ENCODE data around the gene ZFPM1.
A peak's percentile ranks its signal among the peaks of the same experiment; 100 is the strongest.

Gene ZFPM1

GRCh38 chr16:88532434-88533241 is 79.6 kb downstream of the ZFPM1 start:
- no peak for DNase-seq

GRCh38 chr16:88533381-88533917 is 80.4 kb downstream of the ZFPM1 start:
- DNase-seq: no peak

GRCh38 chr16:88533932-88534637 is 81.0 kb downstream of the ZFPM1 start:
- no peak for DNase-seq

DNA sequence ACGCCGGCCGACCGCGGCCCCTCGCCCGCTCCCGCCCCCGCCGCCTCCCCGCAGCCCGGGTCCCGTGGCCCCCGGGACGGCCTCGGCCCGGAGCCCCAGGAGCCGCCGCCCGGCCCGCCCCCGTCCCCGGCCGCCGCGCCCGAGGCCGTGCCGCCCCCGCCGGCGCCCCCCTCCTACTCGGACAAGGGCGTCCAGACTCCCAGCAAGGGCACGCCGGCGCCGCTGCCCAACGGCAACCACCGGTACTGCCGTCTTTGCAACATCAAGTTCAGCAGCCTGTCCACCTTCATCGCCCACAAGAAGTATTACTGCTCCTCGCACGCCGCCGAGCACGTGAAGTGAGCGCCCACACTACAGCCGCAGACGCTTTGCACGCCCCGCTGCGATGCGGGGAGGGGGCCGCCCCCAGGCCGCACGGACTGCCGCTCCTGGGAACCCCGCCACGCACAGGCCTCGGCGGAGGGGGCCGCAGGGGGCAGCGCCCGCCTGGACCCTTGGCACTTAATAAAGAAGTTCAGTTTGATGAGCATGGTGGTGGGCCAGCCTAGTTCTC is 81.6 kb downstream of the ZFPM1 start:
- no peak for DNase-seq

DNA sequence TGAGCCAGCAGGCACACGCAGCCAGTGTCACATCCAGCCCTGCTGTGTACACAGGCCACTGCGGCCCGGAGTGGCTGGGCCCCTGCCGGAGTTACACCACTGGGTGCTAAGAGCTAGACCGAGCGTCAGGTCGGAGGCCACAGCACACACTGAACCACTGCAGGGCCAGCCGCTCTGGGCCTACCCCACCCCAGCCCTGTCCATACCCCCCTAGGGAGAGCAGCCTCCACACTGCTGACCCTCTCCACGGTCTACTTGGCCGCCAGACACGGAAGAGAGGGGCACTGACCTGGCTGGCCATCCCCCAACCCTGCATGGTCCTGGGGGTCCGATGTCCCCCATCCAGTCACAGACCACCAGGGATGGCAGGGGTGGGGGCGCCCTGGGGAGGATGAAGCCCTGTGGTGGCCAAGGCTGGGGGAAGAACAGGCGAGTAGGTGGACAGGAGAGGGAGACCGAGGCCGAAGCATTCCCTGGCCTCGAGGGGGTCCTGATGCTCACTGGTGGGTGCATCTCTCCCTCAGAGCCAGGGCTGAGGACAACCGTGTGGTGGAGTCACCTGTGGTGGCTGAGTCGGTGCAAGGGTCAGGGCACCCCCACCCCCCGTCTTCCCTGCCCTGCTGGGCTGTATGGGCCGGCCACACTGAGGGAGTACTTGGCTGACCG is 82.2 kb downstream of the ZFPM1 start:
- no peak for DNase-seq

DNA sequence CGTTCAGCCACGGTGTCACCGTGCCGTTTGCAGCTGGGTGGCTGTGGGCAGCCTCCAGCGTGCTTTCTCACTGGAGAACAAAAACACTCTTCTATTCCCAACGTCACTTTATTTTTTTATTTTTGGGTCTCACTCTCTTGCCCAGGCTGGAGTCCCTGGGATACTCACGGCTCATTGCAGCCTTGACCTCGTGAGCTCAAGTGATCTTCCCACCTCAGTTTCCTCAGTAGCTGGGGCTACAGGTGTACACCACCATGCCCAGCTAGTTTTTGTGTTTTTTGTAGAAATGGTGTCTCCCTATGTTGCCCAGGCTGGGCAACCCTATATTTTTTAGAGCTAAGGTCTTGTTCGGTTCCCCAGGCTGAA is 82.8 kb downstream of the ZFPM1 start:
- no peak for DNase-seq

DNA sequence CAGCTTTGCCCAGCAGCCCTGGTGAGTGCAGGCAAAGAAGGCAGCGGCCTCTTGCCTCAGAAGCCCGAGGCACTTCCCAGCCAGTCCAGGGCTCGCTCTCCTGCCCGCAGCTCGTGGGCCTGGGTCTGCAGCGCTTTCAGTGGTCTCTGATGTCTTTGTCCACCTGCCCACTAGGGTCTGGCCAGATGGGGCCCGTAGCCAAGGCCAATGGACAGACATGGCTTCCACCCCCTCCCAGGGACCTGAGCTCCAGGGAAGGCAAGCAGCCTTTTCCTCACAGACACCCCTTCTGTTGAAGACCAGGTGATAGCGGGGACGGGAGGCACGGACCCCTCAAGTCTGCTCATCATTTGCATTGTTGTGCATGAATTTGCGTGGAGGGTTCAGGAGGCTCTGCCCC is 83.4 kb downstream of the ZFPM1 start:
- no peak for DNase-seq

DNA sequence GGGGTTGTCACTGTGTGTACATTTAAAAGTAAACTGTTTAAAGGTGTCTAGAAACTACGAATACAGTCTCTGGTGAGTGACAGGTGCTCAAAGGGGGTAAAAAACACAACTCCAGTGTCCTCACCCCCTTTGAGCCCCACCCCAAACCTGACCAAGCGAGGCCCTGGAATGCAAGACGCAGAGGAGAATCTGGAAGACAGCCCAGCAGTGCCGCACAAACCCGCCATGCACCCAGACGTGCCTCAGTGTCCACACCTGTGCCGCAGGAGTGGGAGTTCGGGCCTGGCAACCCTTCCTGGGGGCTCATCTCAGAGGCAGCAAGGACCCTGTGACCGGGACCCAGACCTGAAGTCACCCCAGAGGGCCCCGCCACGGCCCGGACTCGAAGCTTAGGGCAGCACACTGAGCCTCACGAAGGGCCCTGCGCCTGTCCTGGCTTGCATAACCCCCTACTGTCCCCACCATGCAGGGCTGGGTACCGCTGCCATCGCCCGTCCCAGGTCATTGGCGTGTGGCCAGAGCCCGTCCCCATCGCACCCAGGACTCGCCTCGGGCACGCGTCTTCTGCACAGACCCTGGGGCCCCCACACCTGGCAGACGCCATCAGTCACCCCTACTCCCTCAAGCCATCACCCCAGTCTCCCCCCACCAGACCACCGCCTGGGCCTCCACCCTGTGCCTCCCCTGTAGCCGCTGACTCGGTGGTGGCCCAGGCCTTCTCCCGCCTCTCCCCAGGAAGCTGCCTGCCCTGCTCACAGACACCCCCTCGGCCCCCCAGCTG is 84.1 kb downstream of the ZFPM1 start:
- DNase-seq: no peak

DNA sequence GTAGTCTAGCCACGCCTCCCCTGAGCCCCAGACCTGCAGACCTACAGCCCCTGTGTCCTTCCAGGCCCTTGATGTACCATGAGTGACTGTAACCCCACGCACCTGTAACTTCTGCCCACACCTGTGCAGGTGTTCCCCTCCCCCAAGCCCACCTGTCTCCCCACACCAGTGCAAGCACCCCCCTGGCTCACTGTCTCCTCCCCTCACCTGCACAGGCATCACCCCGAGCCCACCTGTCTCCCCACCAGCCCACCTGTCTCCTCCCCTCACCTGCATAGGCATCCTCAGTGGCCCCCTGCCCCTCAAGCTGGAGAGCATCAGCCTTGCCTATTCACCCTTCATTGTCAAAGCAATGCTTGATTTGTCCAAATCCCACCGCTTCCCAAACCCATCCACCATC is 84.8 kb downstream of the ZFPM1 start:
- DNase-seq: no peak

DNA sequence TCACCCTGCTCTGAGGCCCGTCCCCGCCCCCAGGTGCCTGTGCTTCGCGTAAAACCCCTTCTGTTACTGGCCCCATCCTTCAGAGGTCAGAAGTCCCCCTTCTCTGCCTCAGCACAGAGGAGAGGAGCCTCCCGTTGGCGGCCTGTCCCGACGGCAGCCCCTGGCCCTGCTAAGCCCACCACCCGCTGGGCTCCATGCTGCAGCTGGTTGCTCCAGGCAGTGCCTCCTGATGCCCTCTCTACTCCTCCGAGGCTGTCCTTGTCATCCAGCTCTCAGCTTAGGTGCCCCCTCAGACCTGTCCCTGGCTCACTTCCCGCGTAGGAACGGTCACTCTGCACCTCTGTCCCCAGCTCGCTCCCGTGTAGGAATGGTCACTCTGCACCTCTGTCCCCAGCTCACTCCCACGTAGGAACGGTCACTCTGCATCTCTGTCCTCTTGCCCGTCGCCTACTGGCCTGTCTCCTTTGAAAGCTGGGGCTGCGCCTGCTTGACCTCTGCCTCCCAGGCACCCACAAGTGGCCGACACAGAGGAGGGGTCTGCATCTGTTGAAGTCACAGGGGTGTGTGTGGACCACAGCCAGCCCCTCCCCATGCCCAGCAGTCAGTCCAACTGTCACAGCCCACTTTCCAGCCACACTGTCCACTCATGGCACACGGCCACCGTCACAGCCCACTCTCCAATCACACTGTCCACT is 85.4 kb downstream of the ZFPM1 start:
- no peak for DNase-seq

GRCh38 chr16:88539261-88539651 is 86.2 kb downstream of the ZFPM1 start:
- DNase-seq: no peak

DNA sequence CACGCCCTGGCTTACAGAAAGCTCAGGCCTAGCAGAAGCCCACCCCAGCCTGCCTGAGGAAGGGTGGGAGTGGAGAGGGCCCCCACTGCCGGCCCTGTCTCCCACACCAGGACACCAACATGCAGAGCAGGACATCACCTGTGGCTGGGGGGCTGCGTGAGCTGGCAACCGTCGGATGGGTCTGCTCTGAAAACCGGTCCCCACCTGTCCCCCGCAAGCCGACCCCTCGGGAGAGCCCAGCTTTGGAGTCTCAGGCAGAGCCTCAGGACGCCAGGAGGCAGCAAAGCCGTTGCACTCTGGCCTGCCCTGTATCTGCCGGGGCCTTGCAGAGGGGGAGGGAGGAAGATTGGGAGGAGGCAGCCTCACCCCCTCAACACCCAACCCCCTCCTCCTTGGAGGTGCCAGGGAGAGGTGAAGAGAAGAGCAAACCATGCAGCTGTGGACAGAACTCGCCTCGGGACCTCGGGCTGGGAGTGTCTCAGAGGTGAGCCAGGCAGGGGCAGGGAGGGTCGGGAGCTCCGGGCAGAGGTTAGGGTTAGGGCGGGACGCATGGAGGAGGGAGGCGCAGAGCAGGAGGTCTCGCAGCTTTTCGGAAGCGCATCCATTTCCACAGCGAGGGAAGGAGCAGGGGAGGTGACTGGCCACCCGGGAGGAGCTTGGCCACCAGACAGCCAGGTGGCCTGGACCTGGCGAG is 86.7 kb downstream of the ZFPM1 start:
- DNase-seq: no peak

GRCh38 chr16:88540346-88540977 is 87.4 kb downstream of the ZFPM1 start:
- no peak for DNase-seq

DNA sequence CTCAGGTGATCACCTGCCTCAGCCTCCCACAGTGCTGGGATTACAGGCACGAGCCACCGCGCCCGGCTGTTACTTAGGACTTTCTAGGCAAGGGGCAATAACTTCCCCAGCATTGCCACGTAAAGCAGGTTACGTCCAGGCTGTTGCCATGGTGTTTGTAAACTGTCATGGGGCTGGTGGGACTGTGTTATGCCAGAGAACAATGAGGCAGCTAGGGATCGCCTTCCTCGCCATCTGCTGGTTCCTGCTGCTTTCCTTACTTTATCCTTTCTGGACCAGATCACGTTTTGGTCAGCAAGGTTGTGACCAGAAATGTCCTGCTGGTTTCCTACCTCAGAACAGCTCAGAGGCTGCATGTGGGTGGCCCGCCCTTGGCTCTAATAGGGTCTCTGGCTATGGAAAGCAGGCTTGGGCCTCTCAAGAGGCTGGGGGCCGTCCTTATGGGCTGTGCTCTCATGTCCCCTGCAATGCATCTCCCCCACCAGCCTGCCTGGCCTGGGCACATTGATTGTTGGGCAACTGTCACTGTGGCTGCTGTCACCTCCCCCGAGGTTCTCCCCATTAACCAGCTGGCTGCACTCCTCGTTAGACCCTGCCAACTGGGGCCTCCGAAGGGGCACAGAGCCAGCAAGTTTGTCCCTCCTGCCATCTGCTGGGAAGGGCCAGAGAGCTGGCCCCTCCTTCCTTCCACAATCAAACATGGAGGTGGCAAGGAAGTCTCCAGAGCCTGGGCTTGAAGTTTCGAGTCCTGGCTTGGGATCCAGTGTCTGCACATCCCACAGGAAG is 88.9 kb downstream of the ZFPM1 start:
- DNase-seq: peak; percentile 26

GRCh38 chr16:88543230-88543813 is 90.2 kb downstream of the ZFPM1 start:
- no peak for DNase-seq

DNA sequence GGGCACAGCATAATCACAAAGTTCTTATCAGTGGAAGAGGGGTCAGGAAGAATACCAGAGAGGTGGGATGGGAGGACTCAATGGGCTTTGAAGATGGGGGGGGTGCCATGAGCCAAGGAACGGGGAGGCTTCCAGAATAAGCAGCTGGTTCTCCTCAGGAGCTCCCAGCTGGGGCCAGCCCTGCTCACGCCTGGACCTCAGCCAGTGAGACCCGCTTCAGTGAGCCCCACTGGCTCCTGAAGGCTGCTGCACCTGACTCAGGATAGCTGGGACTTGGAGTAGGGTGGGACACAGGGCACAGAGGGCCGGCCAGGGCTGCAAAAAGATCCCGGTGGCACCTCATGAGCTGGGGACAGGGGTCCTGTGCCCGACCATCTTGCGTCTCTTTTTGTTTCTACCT is 92.7 kb downstream of the ZFPM1 start:
- DNase-seq: no peak

DNA sequence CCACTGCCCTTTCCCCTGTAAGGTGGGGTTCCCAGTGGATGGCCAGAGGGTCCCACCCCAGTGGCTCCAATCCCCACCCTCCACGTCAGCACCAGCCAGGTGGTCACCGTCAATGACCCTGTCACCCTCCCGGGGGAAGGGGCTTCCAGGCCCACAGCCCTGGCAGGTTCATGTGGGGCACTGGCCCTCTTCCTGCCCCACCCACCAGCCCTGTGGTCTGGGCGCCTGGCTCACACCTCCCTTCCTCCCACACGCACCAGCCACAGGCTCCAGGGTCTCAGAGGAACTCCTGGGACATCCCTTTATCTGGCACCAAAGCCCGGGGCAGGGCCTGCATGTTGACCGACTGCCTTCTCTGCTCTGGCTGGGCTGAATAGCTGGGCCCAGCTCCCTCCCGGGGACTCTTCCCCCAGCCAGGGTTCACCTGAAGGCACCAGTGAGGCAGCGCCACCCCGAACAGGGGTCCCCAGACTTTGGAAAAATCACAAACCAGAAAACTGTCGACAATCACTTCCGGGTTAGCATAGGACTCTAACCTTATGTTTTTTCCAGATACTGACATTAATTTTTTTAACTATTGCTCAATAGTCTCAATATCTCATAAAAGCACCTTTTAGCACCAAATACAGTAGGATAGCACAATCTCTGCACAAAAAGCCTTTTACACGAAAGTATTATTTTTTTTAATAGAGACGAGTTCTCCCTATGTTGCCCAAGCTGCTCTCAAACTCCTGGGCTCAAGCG is 95.2 kb downstream of the ZFPM1 start:
- DNase-seq: no peak

DNA sequence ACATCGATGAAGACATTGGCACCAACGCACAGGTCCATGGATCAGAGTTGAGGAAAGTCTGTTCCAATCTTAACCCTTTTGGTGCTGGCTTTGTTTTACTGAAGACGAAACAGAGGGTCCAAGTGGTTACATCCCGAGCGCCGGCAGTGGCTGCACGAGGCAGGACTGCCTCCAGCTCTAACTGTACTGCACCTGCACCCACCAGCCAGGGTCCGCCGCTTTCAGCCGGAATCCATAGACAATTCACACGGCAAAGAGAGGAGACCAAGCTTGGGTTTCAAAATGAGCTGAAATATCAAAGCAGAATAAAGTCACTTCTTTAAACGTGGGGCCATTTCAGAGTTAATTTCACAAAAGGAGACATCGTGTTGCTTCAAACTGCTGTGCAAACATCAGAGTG is 95.9 kb downstream of the ZFPM1 start:
- no peak for DNase-seq

All from NCI-H1694 (cell line).